Cardiac fibroblast (primary cell): ENCODE data around the gene RCSD1.
A peak's percentile ranks its signal among the peaks of the same experiment; 100 is the strongest.

Experiments used
- DNase-seq, 2 donors: peaks; one replicate each; pipeline versions ENCODE4 v3.0.0 to v3.0.0-alpha.2; 2010; ENCODE audit warnings: low read depth in 2 of 2
- H3K4me3 ChIP-seq, 2 donors: replicated peaks in 1 of 2; 1 replicate in 1 of 2; 2 replicates in 1 of 2; pipeline ENCODE4 v1.5.1; 2011; ENCODE audit warnings: low read depth in 2 of 2, low read length in 2 of 2, mild to moderate bottlenecking in 2 of 2, moderate library complexity in 1 of 2
- CTCF ChIP-seq: IDR thresholded peaks from one replicate; pipeline ENCODE4 v1.5.1; 2011; ENCODE audit warnings: low read depth, mild to moderate bottlenecking, low read length, inconsistent platforms

The RCSD1 gene

GRCh38 chr1:167744901-167745300 lies 114.9 kb downstream of the RCSD1 start:
- no peak for TF ChIP-seq CTCF
- DNase-seq = no peak

GRCh38 chr1:167746013-167746672 lies 116.1 kb downstream of the RCSD1 start:
- no peak for DNase-seq
- no peak for TF ChIP-seq CTCF
- no peak overlapping the region for H3K4me3 ChIP-seq

More at GRCh38 chr1:167744901-167745300, 114.9 kb downstream of the RCSD1 start:
- H3K4me3 ChIP-seq = no peak overlapping the region

DNA sequence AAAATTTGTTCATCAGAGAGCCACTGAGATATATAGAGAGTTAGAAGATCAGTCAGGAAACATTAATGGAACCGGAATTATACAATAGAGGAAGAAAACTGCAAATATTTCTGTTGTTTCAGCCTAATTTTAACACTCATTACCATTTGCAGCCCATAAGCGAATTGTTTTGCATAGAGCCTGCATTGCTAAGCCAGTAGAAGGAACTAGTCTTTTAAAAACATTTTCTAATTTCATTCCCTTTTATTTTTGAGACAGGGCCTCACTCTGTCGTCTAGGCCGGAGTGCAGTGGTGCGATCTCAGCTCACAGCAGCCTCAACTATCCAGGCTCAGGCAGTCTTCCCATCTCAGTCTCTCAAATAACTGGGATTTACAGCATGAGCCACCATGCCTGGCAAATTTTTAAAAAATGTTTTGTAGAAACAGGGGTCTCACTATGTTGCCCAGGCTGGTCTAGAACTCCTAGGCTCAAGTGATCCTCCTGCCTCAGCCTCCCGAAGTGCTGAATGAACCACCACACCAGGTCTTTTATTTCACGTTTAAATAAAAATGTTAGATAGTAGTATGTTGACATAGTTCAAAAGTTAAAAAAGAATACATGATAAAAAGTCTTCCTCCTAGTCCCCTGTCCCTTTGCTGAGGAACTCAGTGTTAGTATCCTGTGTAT lies 117.1 kb downstream of the RCSD1 start:
- no peak overlapping the region for H3K4me3 ChIP-seq
- TF ChIP-seq CTCF = no peak

DNA sequence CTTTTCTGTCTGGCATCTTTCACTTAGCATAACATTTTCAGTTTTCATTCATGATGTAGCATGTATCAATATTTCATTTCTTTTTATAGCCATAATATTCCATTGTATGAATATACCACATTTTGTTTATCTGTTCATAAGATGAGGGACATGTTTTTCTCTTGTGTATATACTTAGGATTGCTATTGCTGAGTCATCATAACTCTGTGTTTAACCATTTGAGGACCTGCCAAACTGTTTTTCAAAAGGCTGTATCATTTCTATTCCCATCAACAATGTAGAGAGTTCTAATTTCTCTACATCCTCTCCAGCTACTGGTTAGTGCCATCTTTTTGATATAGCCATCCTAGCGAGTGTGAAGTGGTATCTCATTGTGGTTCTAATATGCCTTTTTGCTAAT lies 118.0 kb downstream of the RCSD1 start:
- DNase-seq = peak in 1 of 2 donors; percentile 35
- no peak for TF ChIP-seq CTCF
- no peak overlapping the region for H3K4me3 ChIP-seq

More for the DNA sequence above, 117.1 kb downstream of the RCSD1 start:
- DNase-seq = no peak

GRCh38 chr1:167748906-167749305 lies 118.9 kb downstream of the RCSD1 start:
- no peak for TF ChIP-seq CTCF
- no peak overlapping the region for H3K4me3 ChIP-seq
- DNase-seq = peak in 1 of 2 donors; percentile 29

DNA sequence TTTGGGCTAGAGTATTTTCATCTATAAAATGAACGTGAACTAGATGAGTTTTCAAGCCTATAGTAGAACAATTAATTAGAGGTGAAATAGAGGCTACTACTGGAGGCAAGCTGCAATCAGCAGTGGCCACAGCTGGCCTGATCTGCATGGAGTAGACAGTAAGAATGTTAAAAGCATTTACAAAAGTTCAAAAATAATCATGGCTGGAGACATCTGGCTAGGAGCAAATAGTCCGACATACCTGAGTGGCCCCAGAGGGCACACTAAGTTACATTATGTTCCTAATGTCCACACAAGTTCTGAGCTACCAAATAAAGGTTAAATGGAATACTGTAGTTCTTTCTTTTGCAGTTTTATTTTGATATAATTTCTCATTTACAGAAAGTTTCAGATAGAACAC lies 119.7 kb downstream of the RCSD1 start:
- DNase-seq = no peak
- no peak for TF ChIP-seq CTCF
- no peak overlapping the region for H3K4me3 ChIP-seq
